Neutrophil (primary cell): ENCODE data around the gene EHMT1.

ENCODE experiments used
- H3K27ac ChIP-seq: fragments of 200-600 bp; sonication (generic); 2 replicates; pipeline ENCODE4 v1.5.1; 2016; ENCODE audit warnings: mild to moderate bottlenecking, moderate library complexity
- H3K27me3 ChIP-seq: fragments of 200-600 bp; sonication (generic); 2 replicates; pipeline ENCODE4 v1.6.0; 2016; ENCODE audit warnings: mild to moderate bottlenecking
- H3K36me3 ChIP-seq: fragments of 200-600 bp; sonication (generic); 2 replicates; pipeline ENCODE4 v1.5.1; 2017
- H3K4me1 ChIP-seq, 2 experiments: fragments of 200-600 bp in 1 of 2; sonication (generic) in 1 of 2; 1 replicate in 1 of 2; 2 replicates in 1 of 2; pipeline versions ENCODE4 v1.5.1 to v1.6.1; 2013 to 2016; ENCODE audit warnings: low read depth in 1 of 2, low read length in 1 of 2, mild to moderate bottlenecking in 1 of 2, moderate library complexity in 1 of 2; ENCODE audit not compliant: control insufficient read depth in 1 of 2, insufficient read depth in 1 of 2
- H3K4me3 ChIP-seq, 2 experiments: fragments of 200-600 bp in 1 of 2; sonication (generic) in 1 of 2; 1 replicate in 1 of 2; 2 replicates in 1 of 2; pipeline ENCODE4 v1.5.1; 2013 to 2016; ENCODE audit warnings: low read depth in 1 of 2, low read length in 1 of 2, mild to moderate bottlenecking in 1 of 2, moderate library complexity in 1 of 2
- H3K9me3 ChIP-seq: fragments of 200-600 bp; sonication (generic); 2 replicates; pipeline ENCODE4 v1.5.1; 2016
- TF ChIP-seq, protein P1 (sequence below): fragments of 200-600 bp; sonication (generic); IDR thresholded peaks from 2 replicates; pipeline ENCODE4 v1.5.1; 2016; ENCODE audit warnings: antibody characterized with exemption

The EHMT1 gene

DNA sequence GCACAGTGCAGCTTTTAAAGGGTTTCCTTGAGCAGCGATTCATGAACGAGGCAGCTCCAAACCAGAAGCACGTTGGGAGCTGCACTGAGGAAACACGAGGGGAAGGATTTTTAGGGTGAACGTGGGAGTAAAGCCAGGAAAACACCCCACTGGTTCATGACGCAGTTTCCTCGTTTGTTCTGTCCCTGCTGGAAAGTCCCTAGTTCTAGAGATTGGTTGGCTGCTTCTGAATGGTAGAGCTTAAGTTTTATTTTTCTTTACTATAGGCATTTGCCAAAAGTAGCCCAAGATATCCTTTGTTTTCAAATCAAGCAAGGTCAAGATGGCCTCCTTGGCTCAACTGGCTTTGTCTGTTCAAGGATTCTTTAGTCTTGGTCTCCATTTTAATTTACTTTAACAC, 142.2 kb downstream of the EHMT1 start:
- no peak overlapping the region for H3K4me3 ChIP-seq
- TF ChIP-seq, protein P1, sequence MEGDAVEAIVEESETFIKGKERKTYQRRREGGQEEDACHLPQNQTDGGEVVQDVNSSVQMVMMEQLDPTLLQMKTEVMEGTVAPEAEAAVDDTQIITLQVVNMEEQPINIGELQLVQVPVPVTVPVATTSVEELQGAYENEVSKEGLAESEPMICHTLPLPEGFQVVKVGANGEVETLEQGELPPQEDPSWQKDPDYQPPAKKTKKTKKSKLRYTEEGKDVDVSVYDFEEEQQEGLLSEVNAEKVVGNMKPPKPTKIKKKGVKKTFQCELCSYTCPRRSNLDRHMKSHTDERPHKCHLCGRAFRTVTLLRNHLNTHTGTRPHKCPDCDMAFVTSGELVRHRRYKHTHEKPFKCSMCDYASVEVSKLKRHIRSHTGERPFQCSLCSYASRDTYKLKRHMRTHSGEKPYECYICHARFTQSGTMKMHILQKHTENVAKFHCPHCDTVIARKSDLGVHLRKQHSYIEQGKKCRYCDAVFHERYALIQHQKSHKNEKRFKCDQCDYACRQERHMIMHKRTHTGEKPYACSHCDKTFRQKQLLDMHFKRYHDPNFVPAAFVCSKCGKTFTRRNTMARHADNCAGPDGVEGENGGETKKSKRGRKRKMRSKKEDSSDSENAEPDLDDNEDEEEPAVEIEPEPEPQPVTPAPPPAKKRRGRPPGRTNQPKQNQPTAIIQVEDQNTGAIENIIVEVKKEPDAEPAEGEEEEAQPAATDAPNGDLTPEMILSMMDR: no peak
- no peaks in the 10 kb centered on the region for H3K27me3 ChIP-seq
- no peaks in the 10 kb centered on the region for H3K9me3 ChIP-seq
- H3K27ac ChIP-seq: no peak overlapping the region
- no peaks in the 10 kb centered on the region for H3K4me1 ChIP-seq
- H3K36me3 ChIP-seq: peaks cover 93% of the 10 kb centered on the region

GRCh38 chr9:137761793-137762192, 143.0 kb downstream of the EHMT1 start:
- Histone ChIP-seq H3K36me3 (peaks cover 93% of the 10 kb centered on the region), H3K27me3 (no peaks in the 10 kb centered on the region), H3K27ac (no peak overlapping the region), H3K4me3 (no peak overlapping the region), H3K9me3 (no peaks in the 10 kb centered on the region), H3K4me1 (no peaks in the 10 kb centered on the region)
- TF ChIP-seq, protein P1: no peak

DNA sequence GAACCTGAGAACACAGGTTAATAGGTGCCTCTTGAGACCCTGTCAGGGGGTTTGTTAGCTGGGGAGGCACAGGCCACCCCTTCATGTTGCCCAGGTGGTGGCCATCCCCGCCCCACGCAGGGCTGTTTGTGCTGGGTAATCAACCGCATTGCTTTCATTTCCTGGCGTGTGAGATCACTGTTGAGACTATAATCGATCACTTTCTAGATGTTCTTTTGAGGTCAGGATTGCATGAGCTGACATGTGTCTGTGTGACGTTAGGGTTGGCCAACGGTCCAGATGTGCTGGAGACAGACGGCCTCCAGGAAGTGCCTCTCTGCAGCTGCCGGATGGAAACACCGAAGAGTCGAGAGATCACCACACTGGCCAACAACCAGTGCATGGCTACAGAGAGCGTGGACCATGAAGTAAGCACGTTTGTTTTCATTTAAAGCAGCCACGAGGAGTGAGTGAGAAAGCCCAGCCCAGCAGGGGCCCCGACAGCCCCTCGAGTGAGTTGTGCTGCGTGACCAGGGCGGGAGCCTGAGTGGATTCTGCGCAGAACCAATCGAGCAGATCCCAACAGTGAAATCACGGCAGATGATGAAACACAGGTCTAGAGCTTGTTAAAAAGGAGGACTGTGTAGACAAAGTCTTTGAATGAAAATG, 143.7 kb downstream of the EHMT1 start:
- H3K4me1 ChIP-seq: no peaks in the 10 kb centered on the region
- H3K27ac ChIP-seq: no peak overlapping the region
- TF ChIP-seq, protein P1: no peak
- no peaks in the 10 kb centered on the region for H3K27me3 ChIP-seq
- no peaks in the 10 kb centered on the region for H3K9me3 ChIP-seq
- H3K36me3 ChIP-seq: peaks cover 93% of the 10 kb centered on the region
- no peak overlapping the region for H3K4me3 ChIP-seq

- H3K27ac ChIP-seq: no peak overlapping the region
- peaks cover 89% of the 10 kb centered on the region for H3K36me3 ChIP-seq
- H3K4me3 ChIP-seq: no peak overlapping the region
- no peaks in the 10 kb centered on the region for H3K4me1 ChIP-seq
- no peaks in the 10 kb centered on the region for H3K9me3 ChIP-seq
- H3K27me3 ChIP-seq: no peaks in the 10 kb centered on the region
- TF ChIP-seq, protein P1: no peak
These were observed 144.6 kb downstream of the EHMT1 start for GRCh38 chr9:137763271-137763955.

DNA sequence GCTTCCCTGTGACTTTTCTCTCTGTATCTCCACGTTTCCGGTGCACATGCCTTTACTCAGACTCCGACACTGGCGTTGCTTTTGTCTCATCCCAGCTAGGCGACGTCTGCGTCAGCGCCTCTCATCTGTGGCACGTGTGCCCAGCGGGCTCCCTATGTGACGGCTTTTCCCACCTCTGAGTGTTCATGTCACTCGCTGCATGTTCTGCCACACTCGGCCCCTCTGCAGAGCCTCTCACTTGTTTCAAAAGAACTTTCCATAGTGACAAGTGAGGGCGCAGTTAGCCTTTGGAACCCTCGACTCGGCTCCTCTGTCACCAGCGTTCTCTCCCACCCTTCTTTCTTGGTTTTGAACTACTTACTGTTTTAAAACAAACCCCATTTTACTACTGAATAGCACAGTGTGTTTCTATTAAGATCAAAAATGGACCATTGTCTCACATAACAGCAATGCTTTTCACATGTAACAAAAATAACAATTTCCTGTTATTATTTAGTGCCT, 145.4 kb downstream of the EHMT1 start:
- Histone ChIP-seq H3K27ac (no peak overlapping the region), H3K36me3 (peaks cover 81% of the 10 kb centered on the region), H3K27me3 (no peaks in the 10 kb centered on the region), H3K4me1 (no peaks in the 10 kb centered on the region), H3K4me3 (no peak overlapping the region), H3K9me3 (no peaks in the 10 kb centered on the region)
- TF ChIP-seq, protein P1: no peak
